Measurements from ENCODE around the gene SUPT4H1.

Gene SUPT4H1

DNA sequence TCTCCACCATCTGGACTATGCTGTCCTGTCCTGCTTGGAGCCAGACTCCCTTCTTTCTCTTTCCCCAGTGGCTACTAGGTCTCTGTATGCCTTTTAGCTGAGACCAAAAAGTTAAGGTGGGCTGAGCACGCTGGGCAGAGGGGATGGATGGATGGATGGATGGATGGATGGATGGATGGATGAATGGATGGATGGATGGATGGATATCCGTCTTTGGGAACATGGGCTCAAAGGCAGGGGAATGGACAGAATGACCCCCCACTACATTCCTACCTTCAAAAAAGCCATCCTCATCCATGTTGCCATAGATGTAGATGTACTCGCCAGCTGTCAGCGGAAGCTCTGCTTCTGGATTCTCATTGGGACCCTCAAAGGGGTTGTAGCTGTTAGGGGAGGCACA is 36.3 kb downstream of the SUPT4H1 start:
- H3K4me3 ChIP-seq (ENCODE audit: low read depth, low read length) = no peak overlapping the region
- no peak for DNase-seq (ENCODE audit: low read depth)
- TF ChIP-seq CTCF (conservative IDR thresholded peaks at IDR 0.05; ENCODE audit: low read depth, low read length) = no peak

DNA sequence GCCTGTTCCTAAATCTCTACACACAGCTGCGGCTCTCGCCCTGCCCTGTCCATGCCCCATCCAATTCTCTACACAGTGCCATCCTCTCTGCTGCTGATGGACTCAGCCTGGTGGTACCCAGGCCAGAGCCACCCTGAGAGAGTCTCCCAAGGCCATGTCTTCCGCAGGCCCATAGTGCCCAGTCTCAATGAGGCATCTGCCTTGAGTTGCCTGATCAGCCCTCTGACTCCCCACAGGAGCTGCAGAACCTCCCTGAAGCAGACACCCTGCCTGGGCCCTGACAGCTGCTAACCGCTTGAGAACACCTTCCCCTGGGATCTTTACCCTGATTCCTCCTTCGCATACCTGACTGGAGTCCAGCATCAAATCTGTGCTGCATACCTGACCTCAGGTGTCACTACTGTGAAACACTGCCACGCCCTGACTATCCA is 36.7 kb downstream of the SUPT4H1 start:
- DNase-seq (ENCODE audit: low read depth) = no peak
- no peak overlapping the region for H3K4me3 ChIP-seq (ENCODE audit: low read depth, low read length)
- TF ChIP-seq CTCF (conservative IDR thresholded peaks at IDR 0.05; ENCODE audit: low read depth, low read length) = no peak

DNA sequence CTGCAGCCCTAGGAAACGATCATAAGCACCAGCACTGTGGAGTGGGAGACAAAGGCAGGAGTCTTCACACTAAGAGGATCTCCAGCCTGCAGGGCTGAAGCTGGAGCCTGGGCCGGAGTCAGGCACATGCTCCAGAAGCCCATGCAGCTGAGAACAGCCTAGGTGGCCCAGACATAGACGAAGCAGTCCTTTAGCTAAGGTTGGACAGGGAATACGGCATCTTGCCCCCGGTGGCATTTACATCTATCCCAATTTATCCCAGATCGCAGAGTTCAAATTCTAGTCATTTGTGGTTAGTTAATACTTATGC is 37.3 kb downstream of the SUPT4H1 start:
- TF ChIP-seq CTCF (conservative IDR thresholded peaks at IDR 0.05; ENCODE audit: low read depth, low read length) = no peak
- no peak overlapping the region for H3K4me3 ChIP-seq (ENCODE audit: low read depth, low read length)
- no peak for DNase-seq (ENCODE audit: low read depth)

DNA sequence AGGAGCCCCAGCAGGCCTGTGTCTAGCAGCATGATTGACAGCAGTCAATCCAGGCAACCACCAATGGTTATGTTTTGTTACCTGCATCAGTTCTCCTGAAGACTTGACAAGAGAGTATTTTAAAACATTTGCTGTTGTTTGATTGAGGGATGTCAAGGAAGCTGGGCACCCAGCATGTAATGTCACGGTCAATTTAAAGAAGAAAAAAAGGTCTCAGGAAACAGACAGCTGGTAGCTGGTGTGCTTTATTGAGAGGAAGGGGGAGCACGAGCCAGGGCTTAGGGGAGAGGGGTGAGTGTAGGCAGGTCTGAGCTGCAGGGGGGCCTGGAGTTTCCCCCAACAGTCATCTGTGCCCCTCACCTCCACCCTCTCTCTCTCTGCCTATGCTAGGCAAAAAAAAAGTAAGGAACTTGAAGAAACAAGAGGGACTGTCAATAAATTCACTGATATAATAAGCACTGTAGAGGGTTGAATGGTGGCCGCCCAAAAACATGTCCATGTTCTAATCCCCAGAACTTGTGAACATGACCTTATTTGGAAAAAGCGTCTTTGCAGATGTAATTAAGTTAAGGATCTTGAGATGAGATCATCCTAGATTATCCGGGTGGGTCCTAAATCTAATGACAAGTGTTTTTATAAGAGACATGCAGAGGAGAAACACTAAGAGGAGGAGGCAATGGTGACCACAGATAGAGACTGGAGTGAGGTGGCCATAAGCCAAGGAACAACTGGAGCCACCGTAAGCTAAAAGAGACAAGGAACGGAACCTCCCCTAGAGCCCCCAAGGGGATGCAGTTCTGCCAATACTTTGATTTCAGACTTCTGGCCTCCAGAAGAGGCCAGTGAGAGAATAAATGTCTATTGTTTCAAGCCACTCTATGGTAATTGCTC is 37.9 kb downstream of the SUPT4H1 start:
- TF ChIP-seq CTCF (conservative IDR thresholded peaks at IDR 0.05; ENCODE audit: low read depth, low read length) = no peak
- H3K4me3 ChIP-seq (ENCODE audit: low read depth, low read length) = no peak overlapping the region
- no peak for DNase-seq (ENCODE audit: low read depth)

GRCh38 chr17:58312829-58313228 is 39.2 kb downstream of the SUPT4H1 start:
- no peak overlapping the region for H3K4me3 ChIP-seq (ENCODE audit: low read depth, low read length)
- no peak for DNase-seq (ENCODE audit: low read depth)
- peak; percentile 4 for TF ChIP-seq CTCF (conservative IDR thresholded peaks at IDR 0.05; ENCODE audit: low read depth, low read length)

DNA sequence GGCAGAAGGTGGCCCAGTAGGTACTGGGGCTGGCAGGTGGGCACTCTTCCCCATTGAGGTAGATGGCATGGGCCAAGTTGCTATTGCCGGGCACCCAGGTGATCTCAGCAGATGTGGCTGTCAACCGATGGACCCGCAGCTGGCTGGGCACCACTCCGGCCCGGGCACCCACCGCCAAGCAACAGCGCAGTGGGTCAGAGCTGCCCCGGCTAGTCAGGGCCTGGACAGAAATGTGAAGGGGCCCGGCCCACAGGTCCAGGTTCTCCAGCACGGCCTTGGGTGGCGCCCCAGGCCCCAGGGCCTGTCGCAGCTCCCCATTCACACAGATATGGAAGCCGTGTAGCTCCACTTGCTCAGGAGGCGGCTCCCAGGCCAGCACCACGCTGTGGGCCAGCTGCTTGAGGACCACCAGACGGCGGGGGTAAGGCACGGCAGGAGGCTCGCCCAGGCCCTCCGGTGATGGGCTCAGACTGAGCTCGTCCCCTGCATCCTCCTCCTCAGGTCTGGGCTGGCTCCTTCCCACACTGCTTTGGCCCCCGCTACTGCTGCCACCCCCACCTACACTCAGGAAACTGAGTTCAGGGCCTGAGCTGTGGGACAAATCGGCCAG is 39.9 kb downstream of the SUPT4H1 start:
- no peak overlapping the region for H3K4me3 ChIP-seq (ENCODE audit: low read depth, low read length)
- no peak for TF ChIP-seq CTCF (conservative IDR thresholded peaks at IDR 0.05; ENCODE audit: low read depth, low read length)
- DNase-seq (ENCODE audit: low read depth) = no peak
